ENCODE results near the gene ELL2.

The ELL2 gene

DNA sequence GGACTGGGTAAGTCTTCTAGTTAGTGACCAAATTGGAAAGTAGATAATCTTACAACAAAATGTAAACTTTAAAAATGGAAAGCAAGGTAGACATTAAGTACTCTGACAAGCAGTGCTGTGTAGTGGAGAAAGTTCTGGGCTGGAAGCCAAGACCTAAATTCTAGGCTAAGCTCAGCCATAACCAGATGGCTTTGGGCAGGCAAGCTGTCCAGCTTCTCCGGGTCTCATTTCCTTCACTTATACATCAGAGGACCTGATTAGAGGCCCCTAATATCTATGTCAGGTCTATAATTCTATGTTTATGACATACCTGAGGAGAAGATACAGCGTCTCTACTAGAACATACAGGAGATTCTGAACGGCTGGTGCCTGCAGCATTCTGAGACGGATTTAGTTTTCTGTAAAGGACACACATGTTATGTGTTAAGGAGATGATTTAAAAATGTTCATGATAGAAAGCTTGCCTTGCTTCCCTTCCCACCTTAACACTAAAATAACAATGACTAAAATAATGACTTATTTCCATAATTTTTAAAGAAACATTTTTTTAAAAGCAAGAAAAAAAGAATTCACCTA, 61.2 kb downstream of the ELL2 start:
- Histone ChIP-seq H3K27me3 (no peaks in the 10 kb centered on the region), H3K4me2 (no peak overlapping the region), H4K20me1 (peaks cover 0 to 6% (median 0%) of the 10 kb centered on the region in 11 experiments; a peak in 1 of 22 replicates), H3K4me1 (peaks cover 0 to 25% (median 6%) of the 10 kb centered on the region in 10 experiments; a peak in 12 of 20 replicates), H3K27ac (no peak overlapping the region), H3K4me3 (no peak overlapping the region), H3K9me3 (replicated peaks in 1 of 11) (no peaks in the 10 kb centered on the region; a peak in 2 of 22 replicates), H3K36me3 (peaks cover 0 to 92% (median 75%) of the 10 kb centered on the region in 11 experiments; a peak in 19 of 22 replicates), H3K9ac (no peak overlapping the region)
- TF ChIP-seq Cebpa-rat (IDR thresholded peaks at IDR 0.05): no peak

GRCh38 chr5:95899829-95900228, 61.8 kb downstream of the ELL2 start:
- peaks cover 0 to 6% (median 0%) of the 10 kb centered on the region in 11 experiments; a peak in 1 of 22 replicates for H4K20me1 ChIP-seq
- H3K4me2 ChIP-seq: no peak overlapping the region
- H3K9ac ChIP-seq: no peak overlapping the region
- peaks cover 0 to 25% (median 6%) of the 10 kb centered on the region in 10 experiments; a peak in 12 of 20 replicates for H3K4me1 ChIP-seq
- no peak overlapping the region for H3K27ac ChIP-seq
- no peak overlapping the region for H3K4me3 ChIP-seq
- peaks cover 0 to 92% (median 75%) of the 10 kb centered on the region in 11 experiments; a peak in 19 of 22 replicates for H3K36me3 ChIP-seq
- H3K27me3 ChIP-seq: no peaks in the 10 kb centered on the region
- TF ChIP-seq Cebpa-rat (IDR thresholded peaks at IDR 0.05): no peak
- no peaks in the 10 kb centered on the region; a peak in 2 of 22 replicates for H3K9me3 ChIP-seq (replicated peaks in 1 of 11)

DNA sequence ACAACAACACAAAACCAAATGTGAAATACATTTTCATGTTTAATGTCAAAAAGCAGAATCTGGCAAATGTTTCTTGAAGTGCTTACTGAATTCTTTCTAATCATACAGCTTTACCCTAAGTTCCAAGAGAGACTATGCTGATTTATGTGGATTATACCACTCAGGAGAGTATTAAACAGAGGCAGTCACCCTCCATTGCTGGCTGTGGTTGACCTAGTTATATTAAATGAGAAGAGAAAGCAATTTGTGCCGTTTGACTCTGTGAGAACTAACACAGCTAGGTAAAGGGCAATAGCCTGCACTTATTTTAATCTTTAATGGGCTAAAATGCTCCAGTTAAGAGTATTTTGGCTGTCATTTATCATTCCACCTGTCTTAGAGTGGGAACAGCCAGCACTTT, 62.6 kb downstream of the ELL2 start:
- Histone ChIP-seq H3K4me1 (peaks cover 0 to 25% (median 6%) of the 10 kb centered on the region in 10 experiments; a peak in 12 of 20 replicates), H3K27ac (no peak overlapping the region), H3K9me3 (replicated peaks in 1 of 11) (peaks cover 0 to 4% (median 0%) of the 10 kb centered on the region in 11 experiments; a peak in 4 of 22 replicates), H4K20me1 (0 out of 22 replicates have a peak, but pooled peaks cover 0 to 6% (median 0%) of the 10 kb centered on the region in 11 experiments), H3K9ac (no peak overlapping the region), H3K4me2 (no peak overlapping the region), H3K27me3 (no peaks in the 10 kb centered on the region), H3K36me3 (peaks cover 0 to 92% (median 79%) of the 10 kb centered on the region in 11 experiments; a peak in 19 of 22 replicates), H3K4me3 (no peak overlapping the region)
- TF ChIP-seq Cebpa-rat (IDR thresholded peaks at IDR 0.05): no peak

DNA sequence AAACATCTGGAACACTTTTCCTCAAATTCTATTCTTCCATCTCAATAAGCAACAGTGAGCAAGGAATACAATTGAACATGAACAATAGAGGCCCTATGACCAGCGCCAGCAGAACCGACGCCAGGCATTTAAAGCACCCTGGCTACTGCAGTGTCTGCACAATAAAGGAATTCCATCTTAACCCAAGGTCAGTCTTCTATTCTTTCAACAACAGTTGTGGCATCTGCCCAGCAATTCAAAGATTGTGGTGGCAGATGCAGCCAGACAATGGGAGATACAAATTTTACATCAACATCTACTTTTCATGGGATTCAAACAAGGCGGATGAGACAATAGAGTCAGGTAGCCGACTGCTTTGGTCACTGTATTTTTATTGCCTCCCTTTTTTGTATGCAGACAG, 65.9 kb downstream of the ELL2 start:
- peaks cover 0 to 99% (median 80%) of the 10 kb centered on the region in 11 experiments; a peak in 19 of 22 replicates for H3K36me3 ChIP-seq
- no peak overlapping the region for H3K4me2 ChIP-seq
- H3K27me3 ChIP-seq: no peaks in the 10 kb centered on the region
- no peak overlapping the region for H3K9ac ChIP-seq
- no peak for TF ChIP-seq Cebpa-rat (IDR thresholded peaks at IDR 0.05)
- peaks cover 0 to 9% (median 0%) of the 10 kb centered on the region in 11 experiments; a peak in 4 of 22 replicates for H3K9me3 ChIP-seq (replicated peaks in 1 of 11)
- H3K27ac ChIP-seq: no peak overlapping the region
- no peak overlapping the region for H3K4me3 ChIP-seq
- 0 out of 22 replicates have a peak, but pooled peaks cover 0 to 6% (median 0%) of the 10 kb centered on the region in 11 experiments for H4K20me1 ChIP-seq
- H3K4me1 ChIP-seq: peaks cover 0 to 20% (median 4%) of the 10 kb centered on the region in 10 experiments; a peak in 9 of 20 replicates

GRCh38 chr5:95895251-95895650, 66.4 kb downstream of the ELL2 start:
- TF ChIP-seq Cebpa-rat (IDR thresholded peaks at IDR 0.05): no peak
- no peak overlapping the region for H3K9ac ChIP-seq
- no peak overlapping the region for H3K27ac ChIP-seq
- H3K36me3 ChIP-seq: peaks cover 0 to 99% (median 81%) of the 10 kb centered on the region in 11 experiments; a peak in 19 of 22 replicates
- H4K20me1 ChIP-seq: 0 out of 22 replicates have a peak, but pooled peaks cover 0 to 6% (median 0%) of the 10 kb centered on the region in 11 experiments
- no peaks in the 10 kb centered on the region for H3K27me3 ChIP-seq
- no peak overlapping the region for H3K4me3 ChIP-seq
- peaks cover 0 to 9% (median 0%) of the 10 kb centered on the region in 11 experiments; a peak in 4 of 22 replicates for H3K9me3 ChIP-seq (replicated peaks in 1 of 11)
- peaks cover 0 to 23% (median 4%) of the 10 kb centered on the region in 10 experiments; a peak in 9 of 20 replicates for H3K4me1 ChIP-seq
- H3K4me2 ChIP-seq: no peak overlapping the region

DNA sequence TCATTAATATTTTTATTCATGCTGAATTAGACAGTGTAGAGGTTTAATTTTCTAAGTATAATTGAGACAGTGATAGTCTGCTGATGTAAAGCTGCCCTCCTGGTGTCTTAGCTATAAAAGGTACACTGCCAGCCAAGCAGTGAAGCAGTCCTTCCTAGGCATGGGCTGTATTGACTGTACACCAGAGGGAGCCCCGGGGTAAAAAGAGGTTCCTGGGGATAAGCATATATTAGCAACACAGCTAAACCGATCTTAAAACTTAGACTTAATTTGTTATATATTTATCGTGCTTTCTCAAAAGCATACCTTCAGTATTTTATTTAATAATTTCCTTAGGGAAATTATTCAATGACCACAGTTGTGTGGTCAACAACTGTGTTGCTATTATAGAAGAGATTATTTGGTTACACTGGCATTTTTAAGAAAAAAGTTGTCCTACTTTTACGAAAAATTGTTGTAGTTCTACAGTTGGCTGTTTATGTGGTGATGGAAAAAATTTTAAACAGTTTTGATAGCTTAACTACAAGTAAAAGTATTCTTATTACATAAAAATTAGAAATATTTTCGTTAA, 68.8 kb downstream of the ELL2 start:
- H3K4me3 ChIP-seq: no peak overlapping the region
- TF ChIP-seq Cebpa-rat (IDR thresholded peaks at IDR 0.05): no peak
- peak overlapping the region in 2 of 11 experiments; percentile 48 to 74; a peak in 2 of 22 replicates for H3K4me2 ChIP-seq
- H3K9me3 ChIP-seq (replicated peaks in 1 of 11): peaks cover 0 to 9% (median 0%) of the 10 kb centered on the region in 11 experiments; a peak in 4 of 22 replicates
- H3K4me1 ChIP-seq: peaks cover 0 to 26% (median 4%) of the 10 kb centered on the region in 10 experiments; a peak in 9 of 20 replicates
- no peaks in the 10 kb centered on the region for H4K20me1 ChIP-seq
- H3K27ac ChIP-seq: no peak overlapping the region
- H3K36me3 ChIP-seq: peaks cover 0 to 99% (median 83%) of the 10 kb centered on the region in 11 experiments; a peak in 17 of 22 replicates
- H3K9ac ChIP-seq: no peak overlapping the region
- H3K27me3 ChIP-seq: no peaks in the 10 kb centered on the region

- TF ChIP-seq Cebpa-rat (IDR thresholded peaks at IDR 0.05): no peak
- Histone ChIP-seq H3K9me3 (replicated peaks in 1 of 11) (peaks cover 0 to 9% (median 0%) of the 10 kb centered on the region in 11 experiments; a peak in 4 of 22 replicates), H3K9ac (no peak overlapping the region), H3K4me1 (peaks cover 0 to 26% (median 4%) of the 10 kb centered on the region in 10 experiments; a peak in 9 of 20 replicates), H3K4me3 (no peak overlapping the region), H3K27ac (peak overlapping the region in 2 of 11 experiments; percentile 6 to 38; a peak in 3 of 22 replicates), H3K4me2 (peak overlapping the region in 3 of 11 experiments; percentile 1 to 74 (median 48); a peak in 4 of 22 replicates), H3K36me3 (peaks cover 0 to 92% (median 72%) of the 10 kb centered on the region in 11 experiments; a peak in 17 of 22 replicates), H3K27me3 (no peaks in the 10 kb centered on the region), H4K20me1 (no peaks in the 10 kb centered on the region)
These were observed 70.2 kb downstream of the ELL2 start for GRCh38 chr5:95891499-95891898.

GRCh38 chr5:95889076-95889475, 72.6 kb downstream of the ELL2 start:
- Histone ChIP-seq H3K4me1 (peaks cover 8 to 42% (median 15%) of the 10 kb centered on the region in 10 experiments), H3K36me3 (peaks cover 0 to 73% (median 49%) of the 10 kb centered on the region in 11 experiments; a peak in 17 of 22 replicates), H3K4me3 (no peak overlapping the region), H3K9me3 (replicated peaks in 1 of 11) (peaks cover 0 to 8% (median 0%) of the 10 kb centered on the region in 11 experiments; a peak in 4 of 22 replicates), H3K27me3 (no peaks in the 10 kb centered on the region), H3K4me2 (no peak overlapping the region), H3K27ac (no peak overlapping the region), H3K9ac (no peak overlapping the region), H4K20me1 (no peaks in the 10 kb centered on the region)
- no peak for TF ChIP-seq Cebpa-rat (IDR thresholded peaks at IDR 0.05)

DNA sequence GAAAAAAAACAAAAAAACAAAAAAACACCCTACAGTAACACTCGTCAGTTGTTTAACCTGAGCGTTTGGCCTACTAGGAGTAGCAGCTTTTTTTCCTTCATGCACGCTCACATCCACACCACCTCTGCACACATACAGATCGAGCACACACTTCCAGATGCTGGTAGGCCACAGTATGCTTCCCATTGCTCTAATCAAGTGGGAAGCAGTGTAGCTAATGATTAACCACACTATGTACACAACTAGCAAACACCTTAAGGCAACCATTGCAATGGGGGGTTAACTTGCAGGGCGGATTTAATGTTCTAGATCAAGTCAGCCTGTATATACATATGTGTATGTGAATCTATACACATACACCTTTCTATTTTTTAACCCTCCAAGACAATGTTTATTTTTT, 73.7 kb downstream of the ELL2 start:
- Histone ChIP-seq H3K9me3 (replicated peaks in 1 of 11) (no peaks in the 10 kb centered on the region), H3K9ac (no peak overlapping the region), H3K4me3 (no peak overlapping the region), H3K27ac (no peak overlapping the region), H3K36me3 (peaks cover 0 to 62% (median 42%) of the 10 kb centered on the region in 11 experiments; a peak in 16 of 22 replicates), H4K20me1 (no peaks in the 10 kb centered on the region), H3K27me3 (no peaks in the 10 kb centered on the region), H3K4me1 (peaks cover 19 to 53% (median 26%) of the 10 kb centered on the region in 10 experiments), H3K4me2 (no peak overlapping the region)
- no peak for TF ChIP-seq Cebpa-rat (IDR thresholded peaks at IDR 0.05)
